Measurements from ENCODE around the gene KCNQ1. TPM values are rescaled to one million over a fixed set of nuclear protein-coding genes. Genes with fewer than 3 reads are reported as not detected.

KCNQ1 gene
- total and polyA plus RNA-seq, 2 of the 13 experiments (the other 11 are each of a cell fraction or from before 2014, with no cell fraction given), result 0.02 to 0.08 TPM

DNA sequence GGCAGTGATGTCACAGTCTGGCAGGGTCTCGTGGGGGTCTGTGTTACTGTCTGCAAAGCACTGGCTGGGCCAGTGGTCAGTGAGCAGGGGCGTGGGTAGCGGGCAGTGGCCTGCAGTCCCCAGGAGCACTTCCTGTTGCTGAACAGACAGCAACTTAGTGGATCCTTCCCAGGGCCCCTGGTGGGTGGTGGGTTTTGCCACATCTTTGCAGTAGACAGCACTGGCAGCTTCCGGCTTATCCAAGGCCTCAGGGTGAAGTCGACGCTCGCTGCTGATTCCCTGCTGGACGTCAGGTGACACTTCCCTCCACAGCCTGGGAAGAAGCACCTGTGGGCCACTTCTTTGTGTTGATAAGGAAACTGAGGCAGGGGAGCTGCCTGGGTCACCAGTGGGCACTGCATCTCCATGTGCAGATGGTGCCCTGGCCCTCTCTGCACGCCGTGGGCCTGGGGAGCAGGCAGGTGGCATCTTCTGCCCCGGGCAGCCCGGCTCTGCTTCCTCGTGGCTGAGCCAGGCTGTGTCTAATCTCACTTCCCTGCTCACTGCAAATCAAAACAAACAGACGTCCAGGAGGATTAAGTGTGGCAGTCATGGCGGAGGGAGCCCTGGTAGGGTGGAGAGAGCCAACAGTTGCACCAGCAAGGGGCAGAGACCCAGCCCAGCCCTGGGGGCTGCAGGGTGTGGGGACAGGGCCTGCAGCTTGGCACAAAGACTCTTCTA is 79.8 kb downstream of the KCNQ1 start:
- no TSS peak for BruUV-seq (replicated peaks)
- H3K4me3 ChIP-seq (replicated peaks in 1 of 3; ENCODE audit: insufficient read depth in 1 of 3, low read depth in 2 of 3, low read length in 3 of 3), result no peak overlapping the region
- WGBS (ENCODE audit: low lambda C conversion rate), result 10% methylated on average over 2 of the region's 15 CpGs
- H2AFZ ChIP-seq (ENCODE audit: low read length), result no peak overlapping the region
- H3K79me2 ChIP-seq (ENCODE audit: insufficient read depth, low read length), result no peaks in the 10 kb centered on the region
- H3K9ac ChIP-seq (ENCODE audit: insufficient read depth, low read depth, low read length), result no peak overlapping the region
- no peak for DNase-seq (ENCODE audit: low spot score)
- H3K36me3 ChIP-seq (replicated peaks in 1 of 2; ENCODE audit: control insufficient read depth in 1 of 2, insufficient read depth in 2 of 2, low read length in 2 of 2), result no peaks in the 10 kb centered on the region
- ChIA-PET CTCF (ENCODE audit: low intra/inter-chr PET ratio, low total read pairs) (no interaction called here), POLR2A (no interaction called here)
- no peak overlapping the region for H3K27ac ChIP-seq (ENCODE audit: extremely low read length, insufficient read depth, low read length)
- intact Hi-C loops (cut with micrococcal nuclease; ENCODE audit: unreplicated experiment), result no loop called here
- peaks cover 28 to 93% of the 10 kb centered on the region in 2 experiments for H3K27me3 ChIP-seq (ENCODE audit: control insufficient read depth in 1 of 2, insufficient read depth in 2 of 2, low read length in 2 of 2)
- FAIRE-seq, result no peak
- H3K4me2 ChIP-seq (ENCODE audit: low read depth, low read length), result no peak overlapping the region
- no peak for ATAC-seq
- peaks cover 10% of the 10 kb centered on the region; the same call in 1 of the 2 replicates for H3K4me1 ChIP-seq (ENCODE audit: insufficient read depth, low read length)
- H3K9me3 ChIP-seq (ENCODE audit: low read length), result no peaks in the 10 kb centered on the region
- peaks cover 6% of the 10 kb centered on the region; the same call in 1 of the 2 replicates for H4K20me1 ChIP-seq (ENCODE audit: insufficient read depth, low read length)
- in situ Hi-C loops (cut with HindIII; ENCODE audit: extremely low pct_ligation_motif_present, low pct_unique_long_range_greater_than_20kb), result loop anchor here (5.0 to 10.0 kb wide), 2 partner anchors 212 to 330 kb away; no protein-coding TSS in a partner anchor
- TF ChIP-seq PHF8 (CRISPR knock-in tag; IDR thresholded peaks at IDR 0.05) (no peak), HNRNPLL (IDR thresholded peaks at IDR 0.05; ENCODE audit: low read depth, low read length, poor library complexity, severe bottlenecking) (no peak)
- TF ChIP-seq, protein P1, sequence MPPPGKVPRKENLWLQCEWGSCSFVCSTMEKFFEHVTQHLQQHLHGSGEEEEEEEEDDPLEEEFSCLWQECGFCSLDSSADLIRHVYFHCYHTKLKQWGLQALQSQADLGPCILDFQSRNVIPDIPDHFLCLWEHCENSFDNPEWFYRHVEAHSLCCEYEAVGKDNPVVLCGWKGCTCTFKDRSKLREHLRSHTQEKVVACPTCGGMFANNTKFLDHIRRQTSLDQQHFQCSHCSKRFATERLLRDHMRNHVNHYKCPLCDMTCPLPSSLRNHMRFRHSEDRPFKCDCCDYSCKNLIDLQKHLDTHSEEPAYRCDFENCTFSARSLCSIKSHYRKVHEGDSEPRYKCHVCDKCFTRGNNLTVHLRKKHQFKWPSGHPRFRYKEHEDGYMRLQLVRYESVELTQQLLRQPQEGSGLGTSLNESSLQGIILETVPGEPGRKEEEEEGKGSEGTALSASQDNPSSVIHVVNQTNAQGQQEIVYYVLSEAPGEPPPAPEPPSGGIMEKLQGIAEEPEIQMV (CRISPR knock-in tag; IDR thresholded peaks at IDR 0.05; ENCODE audit: low read depth), result no peak
- TF ChIP-seq, protein P2, sequence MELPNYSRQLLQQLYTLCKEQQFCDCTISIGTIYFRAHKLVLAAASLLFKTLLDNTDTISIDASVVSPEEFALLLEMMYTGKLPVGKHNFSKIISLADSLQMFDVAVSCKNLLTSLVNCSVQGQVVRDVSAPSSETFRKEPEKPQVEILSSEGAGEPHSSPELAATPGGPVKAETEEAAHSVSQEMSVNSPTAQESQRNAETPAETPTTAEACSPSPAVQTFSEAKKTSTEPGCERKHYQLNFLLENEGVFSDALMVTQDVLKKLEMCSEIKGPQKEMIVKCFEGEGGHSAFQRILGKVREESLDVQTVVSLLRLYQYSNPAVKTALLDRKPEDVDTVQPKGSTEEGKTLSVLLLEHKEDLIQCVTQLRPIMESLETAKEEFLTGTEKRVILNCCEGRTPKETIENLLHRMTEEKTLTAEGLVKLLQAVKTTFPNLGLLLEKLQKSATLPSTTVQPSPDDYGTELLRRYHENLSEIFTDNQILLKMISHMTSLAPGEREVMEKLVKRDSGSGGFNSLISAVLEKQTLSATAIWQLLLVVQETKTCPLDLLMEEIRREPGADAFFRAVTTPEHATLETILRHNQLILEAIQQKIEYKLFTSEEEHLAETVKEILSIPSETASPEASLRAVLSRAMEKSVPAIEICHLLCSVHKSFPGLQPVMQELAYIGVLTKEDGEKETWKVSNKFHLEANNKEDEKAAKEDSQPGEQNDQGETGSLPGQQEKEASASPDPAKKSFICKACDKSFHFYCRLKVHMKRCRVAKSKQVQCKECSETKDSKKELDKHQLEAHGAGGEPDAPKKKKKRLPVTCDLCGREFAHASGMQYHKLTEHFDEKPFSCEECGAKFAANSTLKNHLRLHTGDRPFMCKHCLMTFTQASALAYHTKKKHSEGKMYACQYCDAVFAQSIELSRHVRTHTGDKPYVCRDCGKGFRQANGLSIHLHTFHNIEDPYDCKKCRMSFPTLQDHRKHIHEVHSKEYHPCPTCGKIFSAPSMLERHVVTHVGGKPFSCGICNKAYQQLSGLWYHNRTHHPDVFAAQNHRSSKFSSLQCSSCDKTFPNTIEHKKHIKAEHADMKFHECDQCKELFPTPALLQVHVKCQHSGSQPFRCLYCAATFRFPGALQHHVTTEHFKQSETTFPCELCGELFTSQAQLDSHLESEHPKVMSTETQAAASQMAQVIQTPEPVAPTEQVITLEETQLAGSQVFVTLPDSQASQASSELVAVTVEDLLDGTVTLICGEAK (IDR thresholded peaks at IDR 0.05), result no peak
- TF ChIP-seq, protein P2 (CRISPR knock-in tag; IDR thresholded peaks at IDR 0.05), result no peak
- TF ChIP-seq, protein P3, sequence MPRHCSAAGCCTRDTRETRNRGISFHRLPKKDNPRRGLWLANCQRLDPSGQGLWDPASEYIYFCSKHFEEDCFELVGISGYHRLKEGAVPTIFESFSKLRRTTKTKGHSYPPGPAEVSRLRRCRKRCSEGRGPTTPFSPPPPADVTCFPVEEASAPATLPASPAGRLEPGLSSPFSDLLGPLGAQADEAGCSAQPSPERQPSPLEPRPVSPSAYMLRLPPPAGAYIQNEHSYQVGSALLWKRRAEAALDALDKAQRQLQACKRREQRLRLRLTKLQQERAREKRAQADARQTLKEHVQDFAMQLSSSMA (CRISPR knock-in tag; IDR thresholded peaks at IDR 0.05), result no peak

Measured in HepG2 (cell line).